Mucosa of rectum (tissue), 2 donors: ENCODE measurements around the gene HEATR5B.
"Not testable (repeated sequence)": the region's sequence is repeated elsewhere in the genome, so short reads cannot be mapped to it uniquely, and the experiment has no call there.

Experiments
- H3K27ac ChIP-seq, 2 donors: one replicate each; pipeline ENCODE4 v1.7.0; 2013; ENCODE audit warnings: inconsistent platforms in 2 of 2, low read depth in 2 of 2, low read length in 2 of 2
- H3K27me3 ChIP-seq, 2 donors: one replicate each; pipeline ENCODE4 v1.7.0; 2013; ENCODE audit warnings: low read length in 2 of 2; ENCODE audit not compliant: control insufficient read depth in 2 of 2, insufficient read depth in 2 of 2
- H3K36me3 ChIP-seq, 2 donors: one replicate each; pipeline ENCODE4 v1.7.0; 2013; ENCODE audit warnings: low read length in 2 of 2; ENCODE audit not compliant: control insufficient read depth in 2 of 2, insufficient read depth in 2 of 2
- H3K4me1 ChIP-seq, 2 donors: one replicate each; pipeline ENCODE4 v1.7.0; 2013; ENCODE audit warnings: low read length in 2 of 2, mild to moderate bottlenecking in 1 of 2; ENCODE audit not compliant: control insufficient read depth in 2 of 2, insufficient read depth in 2 of 2
- H3K4me3 ChIP-seq, 2 donors: one replicate each; pipeline ENCODE4 v1.7.0; 2013; ENCODE audit warnings: low read length in 2 of 2
- H3K9ac ChIP-seq, 2 donors: one replicate each; pipeline ENCODE4 v1.7.0; 2013; ENCODE audit warnings: low read length in 2 of 2, low read depth in 1 of 2, mild to moderate bottlenecking in 1 of 2
- H3K9me3 ChIP-seq, 2 donors: one replicate each; pipeline ENCODE4 v1.7.0; 2013; ENCODE audit warnings: low read length in 2 of 2; ENCODE audit not compliant: control insufficient read depth in 2 of 2
- donor health status: healthy.
- donor health status: Normal muscosa, but diverticular disease.

HEATR5B gene

DNA sequence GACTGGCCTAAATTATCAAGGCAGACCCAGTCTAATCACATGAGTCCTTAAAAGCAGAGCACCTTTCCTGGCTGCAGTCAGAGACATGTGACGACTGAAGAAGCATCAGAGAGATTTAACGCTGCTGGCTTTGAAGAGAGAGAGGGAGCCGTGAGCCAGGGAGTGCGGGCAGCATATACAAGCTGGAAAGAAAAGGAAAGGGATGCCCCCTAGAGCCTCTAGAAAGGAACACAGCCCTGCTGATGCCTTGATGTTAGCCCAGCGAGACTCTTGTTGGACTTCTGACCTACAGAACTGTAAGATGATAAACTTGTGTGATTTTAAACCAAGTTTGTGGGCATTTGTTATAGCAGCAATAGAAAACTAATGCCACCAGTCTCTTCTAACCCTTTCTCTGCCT lies 58.1 kb downstream of the HEATR5B start:
- no peaks in the 10 kb centered on the region for H3K27me3 ChIP-seq
- peaks cover 33 to 52% of the 10 kb centered on the region in 2 donors for H3K36me3 ChIP-seq
- H3K4me1 ChIP-seq: no peaks in the 10 kb centered on the region
- no peaks in the 10 kb centered on the region for H3K9me3 ChIP-seq
- H3K9ac ChIP-seq: no peak overlapping the region
- H3K27ac ChIP-seq: no peak overlapping the region
- no peak overlapping the region for H3K4me3 ChIP-seq

DNA sequence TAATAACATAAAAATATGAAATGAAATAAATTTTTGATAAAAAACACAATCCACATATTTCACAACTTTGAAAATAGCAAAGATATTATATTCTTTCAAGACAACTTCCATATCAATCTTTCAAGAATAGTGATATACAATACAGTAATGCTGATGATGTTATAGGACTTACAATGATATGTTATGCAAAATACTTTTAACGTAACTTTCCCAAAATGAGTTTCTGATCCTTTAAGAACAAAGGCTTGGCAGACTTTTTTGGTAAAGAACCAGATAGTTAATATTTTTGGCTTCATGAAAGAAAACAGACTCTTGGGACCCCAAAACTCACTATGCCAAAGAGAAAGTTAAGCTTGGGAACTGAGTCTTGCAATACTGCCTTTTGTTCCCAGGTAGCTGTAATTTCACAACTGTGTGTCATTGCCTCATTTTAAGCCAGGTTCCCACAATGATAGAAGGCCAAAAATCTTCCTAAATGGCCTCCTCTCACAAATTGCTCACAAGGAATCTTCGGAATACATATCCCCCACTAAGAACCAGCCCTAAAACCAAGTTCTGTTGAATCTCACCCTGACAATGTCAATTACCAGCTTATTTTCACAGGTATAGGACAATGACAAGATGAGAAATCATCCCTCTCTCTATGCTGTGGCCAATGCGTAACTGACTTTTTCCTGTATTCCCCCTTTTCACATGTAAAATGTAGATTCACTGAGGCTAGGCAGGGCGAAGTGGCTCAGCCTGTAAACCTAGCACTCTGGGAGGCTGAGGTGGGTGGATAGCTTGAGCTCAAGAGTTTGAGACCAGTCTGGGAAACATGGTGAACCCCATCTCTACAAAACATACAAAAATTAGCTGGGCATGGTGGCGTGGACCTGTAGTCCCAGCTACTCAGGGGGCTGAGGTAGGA lies 63.0 kb downstream of the HEATR5B start:
- H3K27me3 ChIP-seq: no peaks in the 10 kb centered on the region
- no peak overlapping the region for H3K4me3 ChIP-seq
- H3K27ac ChIP-seq: no peak overlapping the region
- H3K36me3 ChIP-seq: peaks cover 34 to 41% of the 10 kb centered on the region in 2 donors
- no peak overlapping the region for H3K9ac ChIP-seq
- no peaks in the 10 kb centered on the region for H3K9me3 ChIP-seq
- no peaks in the 10 kb centered on the region for H3K4me1 ChIP-seq

DNA sequence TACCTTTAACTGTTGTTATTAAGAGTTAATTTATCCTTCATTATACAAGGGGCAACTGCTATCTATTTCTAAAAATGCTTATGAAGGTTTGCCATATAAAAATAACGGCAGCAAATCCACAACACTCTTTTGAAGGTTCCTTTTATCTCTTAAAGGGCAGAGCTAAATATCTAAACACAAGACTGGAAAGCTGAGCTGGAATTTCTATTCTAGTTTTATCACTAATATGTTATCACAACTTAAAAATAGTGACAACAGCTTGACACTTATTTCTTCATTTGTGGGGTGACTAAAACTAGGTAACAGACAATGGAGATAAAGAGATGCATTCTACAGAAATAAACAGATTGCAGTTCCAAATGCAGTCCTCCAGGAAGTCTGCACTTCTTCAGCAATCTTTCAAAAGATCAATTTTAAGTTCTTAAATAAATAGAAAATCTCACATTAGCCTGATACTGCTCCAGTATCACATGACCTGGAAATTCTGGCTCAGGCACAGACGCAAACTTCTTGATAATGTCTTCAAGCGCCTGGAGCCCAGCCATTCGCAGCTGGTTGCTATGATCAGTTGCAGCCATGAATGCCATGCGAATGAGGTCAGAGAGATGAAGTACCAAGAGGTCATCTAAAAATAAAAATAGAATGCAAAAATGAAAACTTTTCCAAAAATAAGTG lies 63.8 kb downstream of the HEATR5B start:
- Histone ChIP-seq H3K9ac (no peak overlapping the region), H3K27me3 (no peaks in the 10 kb centered on the region), H3K27ac (no peak overlapping the region), H3K4me1 (no peaks in the 10 kb centered on the region), H3K36me3 (peaks cover 34 to 37% of the 10 kb centered on the region in 2 donors), H3K4me3 (no peak overlapping the region), H3K9me3 (no peaks in the 10 kb centered on the region)

DNA sequence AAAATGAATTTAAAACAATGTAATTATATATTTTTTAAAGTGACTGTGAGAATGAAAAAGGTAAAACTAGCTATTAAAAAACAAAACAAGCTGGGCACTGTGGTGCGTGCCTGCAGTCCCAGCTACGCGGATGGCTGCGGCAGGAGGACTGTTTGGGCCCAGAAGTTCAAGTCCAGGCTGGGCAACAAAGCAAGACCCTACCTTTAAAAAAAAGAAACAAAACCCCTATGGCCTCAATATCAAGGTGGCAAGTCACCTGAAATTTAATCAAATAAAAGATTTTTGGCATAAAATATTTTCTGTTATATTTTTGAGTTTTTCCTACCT lies 70.9 kb downstream of the HEATR5B start:
- H3K9ac ChIP-seq: no peak overlapping the region
- peaks cover 14 to 33% of the 10 kb centered on the region in 2 donors for H3K36me3 ChIP-seq
- no peaks in the 10 kb centered on the region for H3K9me3 ChIP-seq
- no peak overlapping the region for H3K27ac ChIP-seq
- H3K4me3 ChIP-seq: no peak overlapping the region
- H3K27me3 ChIP-seq: no peaks in the 10 kb centered on the region
- H3K4me1 ChIP-seq: no peaks in the 10 kb centered on the region

DNA sequence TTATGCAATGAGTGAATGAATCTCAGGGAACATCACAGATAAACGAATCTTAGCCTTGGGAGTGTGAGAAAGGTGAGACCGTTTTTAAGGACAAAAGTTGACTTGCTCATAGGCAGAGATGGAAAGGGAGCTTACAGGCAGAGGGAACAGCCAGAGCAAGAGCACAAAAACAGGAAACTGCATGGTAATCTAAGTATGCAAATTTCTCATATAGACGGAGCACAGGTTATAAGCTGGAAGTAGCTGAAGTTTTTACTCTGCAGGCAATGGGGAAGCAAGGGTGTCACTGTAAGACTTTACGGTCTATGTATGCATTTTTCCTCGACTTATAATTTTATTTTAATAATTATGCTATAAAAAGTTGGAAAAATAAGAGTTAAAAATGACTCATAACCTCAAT lies 73.0 kb downstream of the HEATR5B start:
- Histone ChIP-seq H3K4me1 (no peaks in the 10 kb centered on the region), H3K9ac (no peak overlapping the region), H3K4me3 (no peak overlapping the region), H3K9me3 (no peaks in the 10 kb centered on the region), H3K27me3 (no peaks in the 10 kb centered on the region), H3K36me3 (peaks cover 13 to 38% of the 10 kb centered on the region in 2 donors), H3K27ac (no peak overlapping the region)

DNA sequence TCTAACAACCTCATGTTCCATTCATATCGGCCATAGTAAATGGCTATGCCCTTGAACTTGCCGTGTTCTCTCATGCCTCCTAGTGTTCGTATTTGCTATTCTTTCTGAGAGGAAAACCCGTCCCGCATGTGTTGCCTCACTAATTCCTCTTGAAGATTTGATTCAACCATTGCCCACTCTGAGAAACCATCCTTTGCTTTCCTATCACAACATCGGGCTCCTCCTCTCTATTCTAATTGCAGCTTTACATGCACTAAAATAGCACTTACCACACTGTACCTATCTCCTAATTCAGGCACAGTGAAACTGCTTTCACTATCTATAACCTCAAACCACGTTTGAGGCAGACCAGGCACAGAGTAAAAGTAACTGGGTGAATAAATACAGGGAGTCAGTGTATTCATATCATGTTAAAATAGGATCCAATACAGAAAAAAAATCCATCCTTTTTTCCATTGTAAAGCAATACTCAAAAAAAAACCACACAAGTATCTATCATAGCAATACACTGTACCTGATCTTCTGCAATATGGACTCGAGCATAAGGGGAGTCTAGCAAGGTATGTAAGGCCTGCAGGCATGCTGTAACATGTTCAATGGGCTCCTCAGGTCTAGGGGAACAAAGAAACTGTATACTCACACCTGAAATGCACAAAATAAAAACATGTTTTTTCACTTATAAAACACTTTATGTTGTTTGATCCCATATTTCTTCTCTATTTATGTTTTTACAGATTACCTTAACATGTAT lies 78.9 kb downstream of the HEATR5B start:
- H3K27me3 ChIP-seq: no peaks in the 10 kb centered on the region
- H3K4me1 ChIP-seq: peaks cover 9 to 10% of the 10 kb centered on the region in 2 donors

GRCh38 chr2:37000988-37001556 lies 83.1 kb downstream of the HEATR5B start:
- peaks cover 20 to 43% of the 10 kb centered on the region in 2 donors for H3K36me3 ChIP-seq

More for the DNA sequence above, 78.9 kb downstream of the HEATR5B start:
- Histone ChIP-seq H3K9me3 (no peaks in the 10 kb centered on the region), H3K36me3 (peaks cover 20 to 53% of the 10 kb centered on the region in 2 donors), H3K9ac (no peak overlapping the region), H3K4me3 (no peak overlapping the region), H3K27ac (no peak overlapping the region)

DNA sequence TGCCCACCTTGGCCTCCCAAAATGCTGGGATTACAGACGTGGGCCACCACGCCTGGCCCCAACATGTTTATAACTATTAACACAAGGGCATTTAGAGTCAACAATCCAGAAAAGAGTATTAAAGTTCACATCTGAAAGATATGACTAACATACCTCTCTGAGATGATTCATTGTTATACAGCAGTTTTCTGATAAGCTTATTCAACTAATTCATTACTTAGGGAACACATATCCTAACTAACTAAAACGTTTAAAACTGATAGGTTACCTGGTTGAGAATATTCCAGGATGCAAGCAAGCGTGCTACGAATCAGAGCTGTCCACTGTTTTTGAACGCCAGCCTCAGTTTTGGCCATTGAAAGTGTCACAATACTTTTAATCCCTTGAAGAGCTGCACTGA lies 83.9 kb downstream of the HEATR5B start:
- Histone ChIP-seq H3K4me3 (no peak overlapping the region), H3K36me3 (peaks cover 20 to 41% of the 10 kb centered on the region in 2 donors), H3K4me1 (peaks cover 9 to 14% of the 10 kb centered on the region in 2 donors), H3K9ac (no peak overlapping the region), H3K9me3 (no peaks in the 10 kb centered on the region), H3K27me3 (no peaks in the 10 kb centered on the region), H3K27ac (peak overlapping the region; percentile 10 to 39)

More at GRCh38 chr2:37000988-37001556, 83.1 kb downstream of the HEATR5B start:
- Histone ChIP-seq H3K4me3 (no peak overlapping the region), H3K4me1 (peaks cover 9 to 14% of the 10 kb centered on the region in 2 donors), H3K27ac (peak overlapping the region in 1 of 2 donors; percentile 10), H3K27me3 (no peaks in the 10 kb centered on the region), H3K9me3 (no peaks in the 10 kb centered on the region), H3K9ac (no peak overlapping the region)

DNA sequence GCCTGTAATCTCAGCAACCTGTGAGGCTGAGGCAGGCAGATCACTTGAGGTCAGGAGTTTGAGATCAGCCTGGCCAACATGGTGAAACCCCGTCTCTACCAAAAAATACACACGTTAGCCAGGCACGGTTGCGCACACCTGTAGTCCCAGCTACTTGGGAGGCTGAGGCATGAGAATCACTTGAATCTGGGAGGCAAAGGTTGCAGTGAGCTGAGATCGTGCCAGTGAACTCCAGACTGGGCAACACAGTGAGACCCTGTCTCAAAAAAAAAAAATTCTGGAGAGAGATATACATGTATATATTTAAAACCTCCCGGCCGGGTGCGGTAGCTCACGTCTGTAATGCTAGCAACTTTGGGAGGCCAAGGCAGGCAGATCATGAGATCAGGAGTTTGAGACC lies 84.8 kb downstream of the HEATR5B start:
- not testable (repeated sequence) for H3K4me3 ChIP-seq, H3K9ac ChIP-seq, H3K27ac ChIP-seq, H3K27me3 ChIP-seq, H3K9me3 ChIP-seq
- H3K4me1 ChIP-seq: peaks cover 9 to 11% of the 10 kb centered on the region in 2 donors
- H3K36me3 ChIP-seq: peaks cover 20 to 36% of the 10 kb centered on the region in 2 donors
